GM18526 (cell line): ENCODE results near the gene LCN12.

Experiments
- POLR2A ChIP-seq: IDR thresholded peaks from 3 replicates; pipeline ENCODE4 v1.6.1; 2011; ENCODE audit not compliant: insufficient read length; ENCODE audit errors: extremely low read depth

LCN12 gene

GRCh38 chr9:136939431-136939995, 12.6 kb upstream of the LCN12 start:
- no peak for TF ChIP-seq POLR2A

GRCh38 chr9:136939996-136940525, 12.0 kb upstream of the LCN12 start:
- TF ChIP-seq POLR2A, result no peak

- no peak for TF ChIP-seq POLR2A
Measured at GRCh38 chr9:136940526-136941230, 11.4 kb upstream of the LCN12 start.

- no peak for TF ChIP-seq POLR2A
Measured at GRCh38 chr9:136941231-136942111, 10.6 kb upstream of the LCN12 start.

- no peak for TF ChIP-seq POLR2A
Measured at GRCh38 chr9:136942112-136942880, 9.8 kb upstream of the LCN12 start.

GRCh38 chr9:136942881-136943230, 9.2 kb upstream of the LCN12 start:
- no peak for TF ChIP-seq POLR2A

GRCh38 chr9:136943291-136944211, 8.5 kb upstream of the LCN12 start:
- TF ChIP-seq POLR2A, result no peak

GRCh38 chr9:136944212-136944518, 7.9 kb upstream of the LCN12 start:
- TF ChIP-seq POLR2A, result no peak

DNA sequence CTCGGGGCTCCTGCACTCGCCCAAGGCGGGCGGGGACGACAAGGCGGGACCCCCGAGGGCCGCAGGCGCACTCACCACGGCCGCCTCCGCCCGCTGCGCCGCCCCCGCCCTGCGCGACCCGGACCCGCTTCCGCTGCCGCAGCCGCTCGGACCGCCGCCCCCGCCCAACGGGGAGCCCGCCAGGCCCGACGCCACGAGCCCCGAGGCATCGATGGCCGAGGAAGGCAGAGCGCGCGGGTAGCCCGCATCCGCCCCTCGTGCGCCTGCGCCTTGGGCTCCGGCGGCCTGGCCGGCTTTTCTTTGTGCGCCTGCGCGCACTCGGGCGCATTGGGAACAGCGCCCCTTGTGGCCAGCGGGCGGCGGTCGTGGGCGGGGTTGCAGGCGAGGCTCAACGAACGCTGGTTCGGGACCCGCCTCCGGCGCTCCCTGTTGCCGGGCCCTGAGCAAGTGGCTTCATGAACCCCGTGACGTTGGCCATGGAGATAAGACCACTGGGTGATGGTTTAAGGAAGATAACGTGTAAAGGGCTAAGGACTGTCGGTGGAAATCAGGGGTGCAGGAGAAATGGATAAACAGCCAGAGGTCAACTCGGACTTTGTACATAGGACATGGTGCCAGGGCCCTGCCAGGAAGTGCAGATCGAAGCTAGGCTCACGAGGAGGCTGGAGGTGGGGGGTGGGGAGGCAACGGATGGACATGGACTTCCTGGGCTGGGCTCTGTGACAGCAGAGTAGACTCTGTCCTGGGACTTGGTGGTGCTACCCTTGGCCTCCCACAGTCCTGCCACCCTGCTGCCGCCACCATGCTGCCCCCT, 7.3 kb upstream of the LCN12 start, which contains the start of the genes C8G and FBXW5:
TSS of gene C8G (plus strand) at position 725 of the 814 bp plus-strand sequence. CDS start at position 803, 78 bp downstream.
TSS of gene FBXW5 (minus strand) at position 220 of the 814 bp plus-strand sequence. CDS start 655 bp downstream, outside the sequence.
- peak; percentile 76 for TF ChIP-seq POLR2A

DNA sequence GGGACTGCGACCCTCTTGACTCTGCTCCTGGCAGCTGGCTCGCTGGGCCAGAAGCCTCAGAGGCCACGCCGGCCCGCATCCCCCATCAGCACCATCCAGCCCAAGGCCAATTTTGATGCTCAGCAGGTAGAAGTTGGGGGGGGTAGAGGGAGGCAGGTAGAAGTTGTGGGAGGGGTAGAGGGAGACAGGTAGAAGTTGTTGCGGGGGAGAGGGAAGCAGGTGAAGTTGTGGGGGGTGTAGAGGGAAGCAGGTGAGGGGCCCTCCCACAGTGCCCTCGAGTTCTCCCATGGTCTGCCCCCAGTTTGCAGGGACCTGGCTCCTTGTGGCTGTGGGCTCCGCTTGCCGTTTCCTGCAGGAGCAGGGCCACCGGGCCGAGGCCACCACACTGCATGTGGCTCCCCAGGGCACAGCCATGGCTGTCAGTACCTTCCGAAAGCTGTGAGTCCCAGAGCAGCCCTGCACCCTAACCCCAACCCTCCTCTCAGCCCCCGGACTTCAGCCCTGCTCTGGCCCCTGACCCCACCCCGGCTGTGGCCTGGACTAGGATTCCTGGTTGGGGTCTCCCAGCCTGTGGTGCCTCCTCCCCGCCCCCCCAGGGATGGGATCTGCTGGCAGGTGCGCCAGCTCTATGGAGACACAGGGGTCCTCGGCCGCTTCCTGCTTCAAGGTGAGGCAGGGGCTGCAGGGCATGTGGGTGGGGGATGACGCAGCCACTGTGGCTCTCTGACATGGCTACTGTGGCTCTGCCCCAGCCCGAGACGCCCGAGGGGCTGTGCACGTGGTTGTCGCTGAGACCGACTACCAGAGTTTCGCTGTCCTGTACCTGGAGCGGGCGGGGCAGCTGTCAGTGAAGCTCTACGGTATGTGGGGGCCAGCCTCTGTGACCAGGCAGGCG, 6.5 kb upstream of the LCN12 start:
- TF ChIP-seq POLR2A, result no peak

GRCh38 chr9:136946228-136947027, 5.6 kb upstream of the LCN12 start:
- no peak for TF ChIP-seq POLR2A
